K562 (cell line): ENCODE data around the gene CD101. TPM values are rescaled to one million over a fixed set of nuclear protein-coding genes. Genes with fewer than 3 reads are reported as not detected.

Source experiments
- AFF4 ChIP-seq: sonication (generic); formaldehyde crosslinking; IDR thresholded peaks from 2 replicates; pipeline ENCODE4 v1.8.0; 2023; ENCODE audit warnings: mild to moderate bottlenecking, missing genetic modification reagents
- CHD4 ChIP-seq: fragments of 200-600 bp; sonication (generic); IDR thresholded peaks from 3 replicates; pipeline ENCODE4 v1.6.1; 2012; ENCODE audit warnings: low read depth, mild to moderate bottlenecking, mixed read lengths, low read length, inconsistent platforms; ENCODE audit not compliant: insufficient read depth, insufficient replicate concordance, poor library complexity, severe bottlenecking
- HMGXB4 ChIP-seq: sonication (generic); formaldehyde crosslinking; IDR thresholded peaks from 2 replicates; pipeline ENCODE4 v1.8.1; 2023; ENCODE audit warnings: mild to moderate bottlenecking, missing genetic modification reagents
- ILK ChIP-seq: fragments of 450-650 bp; IDR thresholded peaks from 2 replicates; pipeline ENCODE4 v1.6.1; 2016; ENCODE audit warnings: missing genetic modification characterization, low read depth, mild to moderate bottlenecking, missing compliant biosample characterization, moderate library complexity, borderline replicate concordance
- MEF2A ChIP-seq: IDR thresholded peaks from 2 replicates; pipeline ENCODE4 v1.6.1; 2011; ENCODE audit warnings: low read depth, mild to moderate bottlenecking, low read length, moderate library complexity; ENCODE audit not compliant: control insufficient read depth
- NBN ChIP-seq: fragments of 450-650 bp; IDR thresholded peaks from 2 replicates; pipeline ENCODE4 v1.6.1; 2016; ENCODE audit warnings: low read depth, mild to moderate bottlenecking
- RFX7 ChIP-seq: fragments of 250-450 bp; sonication (Bioruptor Pico); IDR thresholded peaks from 2 replicates; pipeline ENCODE4 v1.5.1; 2021; ENCODE audit warnings: mild to moderate bottlenecking
- TFAM ChIP-seq: fragments of 250-450 bp; sonication (Bioruptor Pico); conservative IDR thresholded peaks from 2 replicates; pipeline ENCODE4 v1.5.0; 2021; ENCODE audit warnings: mild to moderate bottlenecking, moderate library complexity
- ZBTB5 ChIP-seq: fragments of 450-650 bp; IDR thresholded peaks from 2 replicates; pipeline ENCODE4 v1.6.1; 2017; ENCODE audit warnings: antibody characterized with exemption
- ZNF165 ChIP-seq: fragments of 250-450 bp; sonication (Bioruptor Pico); IDR thresholded peaks from 2 replicates; pipeline ENCODE4 v1.4.0; 2020; ENCODE audit warnings: borderline replicate concordance
- ZNF184 ChIP-seq: sonication (generic); formaldehyde crosslinking; IDR thresholded peaks from 2 replicates; pipeline ENCODE4 v1.5.0; 2020; ENCODE audit warnings: missing genetic modification reagents
- ZNF274 ChIP-seq: IDR thresholded peaks from 2 replicates; pipeline ENCODE4 v1.6.1; 2011; ENCODE audit warnings: low read depth, mild to moderate bottlenecking, low read length, moderate library complexity, borderline replicate concordance
- ZNF436 ChIP-seq: fragments of 250-450, 450-650 bp; sonication (Bioruptor Pico); formaldehyde crosslinking; IDR thresholded peaks from 2 replicates; pipeline ENCODE4 v1.7.0; 2020; ENCODE audit warnings: mild to moderate bottlenecking
- ZNF639 ChIP-seq, 2 experiments: fragments of 200-800 bp in 1 of 2; sonication (Bioruptor generic) in 1 of 2; sonication (generic) in 1 of 2; formaldehyde crosslinking in 1 of 2; IDR thresholded peaks in 1 of 2; conservative IDR thresholded peaks in 1 of 2; 2 replicates each; pipeline versions ENCODE4 v1.5.0 to v1.6.1; 2016 to 2020; ENCODE audit warnings: missing compliant biosample characterization in 1 of 2, missing genetic modification characterization in 1 of 2, missing genetic modification reagents in 1 of 2
- ZNF644 ChIP-seq: fragments of 200-800 bp; sonication (Bioruptor generic); IDR thresholded peaks from 2 replicates; pipeline ENCODE4 v1.6.1; 2016; ENCODE audit warnings: low read depth, missing genetic modification characterization, missing compliant biosample characterization
- ZNF668 ChIP-seq: fragments of 250-450 bp; sonication (Bioruptor Pico); IDR thresholded peaks from 2 replicates; pipeline ENCODE4 v1.8.0; 2022; ENCODE audit warnings: mild to moderate bottlenecking, inconsistent platforms
- polyA plus RNA-seq, 8 experiments: library from polyadenylated mRNA; depleted of rRNA in 4 of 8; stranded (reverse) in 5 of 8; unstranded in 3 of 8; fragments of >200 nt; fragmentation: Nextera tagmentation in 2 of 8; fragmentation: Illumina TruSeq in 1 of 8; extraction: Ambion mirVana in 2 of 8; extraction: Trizol in 1 of 8; gene quantifications; 2 replicates each; pipeline versions ENCODE4 v1.2.1 to v1.2.3, GENCODE V29; 2011 to 2014; ENCODE audit warnings: inconsistent platforms in 1 of 8, missing spikeins in 1 of 8
- total RNA-seq, 7 experiments: library from RNA; depleted of rRNA in 6 of 7; stranded (reverse); fragments of >200 nt in 6 of 7; fragmentation: Illumina TruSeq in 2 of 7; extraction: Trizol in 2 of 7; gene quantifications; 2 replicates each; pipeline versions ENCODE4 v1.2.1 to v1.2.3, GENCODE V29; 2011 to 2021; ENCODE audit warnings: low replicate concordance in 1 of 7

CD101 gene
- total and polyA plus RNA-seq, 9 of the 15 experiments (the other 6 are each of a cell fraction or from before 2014, with no cell fraction given), result 0.04 to 1.1 (median 0.20) TPM

GRCh38 chr1:117059678-117060440 is 58.3 kb downstream of the CD101 start, which contains the start of gene TTF2 (continued):
- no peak for TF ChIP-seq ZBTB5
- TF ChIP-seq ZNF436 (CRISPR knock-in tag), result no peak
- no peak for TF ChIP-seq ZNF274
- TF ChIP-seq ZNF184 (CRISPR knock-in tag), result no peak
- TF ChIP-seq ILK, result no peak
- TF ChIP-seq TFAM (CRISPR knock-in tag), result no peak
- no peak for TF ChIP-seq CHD4
- TF ChIP-seq MEF2A, result no peak
- no peak for TF ChIP-seq ZNF644 (tag)
- no peak for TF ChIP-seq ZNF668 (CRISPR knock-in tag)
- TF ChIP-seq AFF4, result no peak; the same call in 1 of the 2 replicates
- TF ChIP-seq ZNF165 (CRISPR knock-in tag), result no peak
- no peak for TF ChIP-seq ZNF639 (CRISPR knock-in tag; conservative IDR thresholded peaks at IDR 0.05 in 1 of 2, IDR thresholded peaks at IDR 0.05 in 1 of 2)
- no peak; the same call in 1 of the 2 replicates for TF ChIP-seq HMGXB4 (CRISPR knock-in tag)
- peak; percentile 72 for TF ChIP-seq NBN
- no peak for TF ChIP-seq RFX7
